Body of pancreas (tissue), 4 donors: ENCODE measurements around the gene RSKR.

ENCODE experiments used
- POLR2A ChIP-seq, 3 donors: fragments of 450-650 bp; IDR thresholded peaks; one replicate each; pipeline ENCODE4 v1.6.1; 2016; ENCODE audit warnings: antibody characterized with exemption in 3 of 3, mild to moderate bottlenecking in 2 of 3
- TF ChIP-seq, protein P1 (sequence below), 7 experiments: fragments of 450-650 bp in 4 of 7; fragments of 200-600 bp in 3 of 7; sonication (generic) in 3 of 7; IDR thresholded peaks; one replicate each; pipeline ENCODE4 v1.5.1; 2016 to 2019; ENCODE audit warnings: antibody characterized with exemption in 7 of 7

GRCh38 chr17:28620010-28620409 lies 6.0 kb upstream of the RSKR start:
- TF ChIP-seq, protein P1, sequence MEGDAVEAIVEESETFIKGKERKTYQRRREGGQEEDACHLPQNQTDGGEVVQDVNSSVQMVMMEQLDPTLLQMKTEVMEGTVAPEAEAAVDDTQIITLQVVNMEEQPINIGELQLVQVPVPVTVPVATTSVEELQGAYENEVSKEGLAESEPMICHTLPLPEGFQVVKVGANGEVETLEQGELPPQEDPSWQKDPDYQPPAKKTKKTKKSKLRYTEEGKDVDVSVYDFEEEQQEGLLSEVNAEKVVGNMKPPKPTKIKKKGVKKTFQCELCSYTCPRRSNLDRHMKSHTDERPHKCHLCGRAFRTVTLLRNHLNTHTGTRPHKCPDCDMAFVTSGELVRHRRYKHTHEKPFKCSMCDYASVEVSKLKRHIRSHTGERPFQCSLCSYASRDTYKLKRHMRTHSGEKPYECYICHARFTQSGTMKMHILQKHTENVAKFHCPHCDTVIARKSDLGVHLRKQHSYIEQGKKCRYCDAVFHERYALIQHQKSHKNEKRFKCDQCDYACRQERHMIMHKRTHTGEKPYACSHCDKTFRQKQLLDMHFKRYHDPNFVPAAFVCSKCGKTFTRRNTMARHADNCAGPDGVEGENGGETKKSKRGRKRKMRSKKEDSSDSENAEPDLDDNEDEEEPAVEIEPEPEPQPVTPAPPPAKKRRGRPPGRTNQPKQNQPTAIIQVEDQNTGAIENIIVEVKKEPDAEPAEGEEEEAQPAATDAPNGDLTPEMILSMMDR (IDR thresholded peaks at IDR 0.05) = no peak
- no peak for TF ChIP-seq POLR2A (IDR thresholded peaks at IDR 0.05)
